HEK293 (cell line): Measurements from ENCODE around the gene VAMP8.
"Not testable (repeated sequence)": the region's sequence is repeated elsewhere in the genome, so short reads cannot be mapped to it uniquely, and the experiment has no call there.

Source experiments
- CTCF ChIA-PET: fragments of 350-600 bp; formaldehyde crosslinking; extraction: SDS; loops from one replicate; lab custom pipeline; 2021; ENCODE audit warnings: antibody characterized with exemption; lab: Yijun Ruan, JAX
- POLR2A ChIA-PET: fragments of 300-600 bp; formaldehyde crosslinking; extraction: SDS; loops from one replicate; lab custom pipeline; 2020; ENCODE audit warnings: antibody characterized with exemption, inconsistent platforms; lab: Yijun Ruan, JAX
- H3K27ac ChIP-seq: fragments of 200-500 bp; sonication (Bioruptor generic); 2 replicates; pipeline ENCODE4 v1.5.1; 2014; ENCODE audit warnings: low read depth, low read length, control low read depth, inconsistent platforms; ENCODE audit errors: extremely low read depth
- H3K36me3 ChIP-seq, 2 experiments: fragments of 200-500 bp in 1 of 2; sonication (Bioruptor generic) in 1 of 2; 1 replicate in 1 of 2; 2 replicates in 1 of 2; pipeline ENCODE4 v1.5.1; 2014 to 2017; ENCODE audit warnings: inconsistent platforms in 2 of 2, low read length in 2 of 2; ENCODE audit not compliant: control insufficient read depth in 2 of 2, insufficient read depth in 1 of 2
- H3K4me1 ChIP-seq: fragments of 200-500 bp; sonication (Bioruptor generic); 2 replicates; pipeline ENCODE4 v1.5.1; 2014; ENCODE audit warnings: mild to moderate bottlenecking, low read length, inconsistent platforms; ENCODE audit not compliant: control insufficient read depth, insufficient read depth
- H3K4me3 ChIP-seq: 2 replicates; pipeline ENCODE4 v1.5.1; 2011; ENCODE audit warnings: low read depth, mild to moderate bottlenecking, control low read depth, low read length, moderate library complexity
- H3K9me3 ChIP-seq: fragments of 200-500 bp; sonication (Bioruptor generic); 2 replicates; pipeline ENCODE4 v1.5.1; 2014; ENCODE audit warnings: low read depth, low read length, inconsistent platforms; ENCODE audit not compliant: control insufficient read depth, insufficient read depth
- EGR2 ChIP-seq: fragments of 450-650 bp; formaldehyde crosslinking; IDR thresholded peaks from 2 replicates; pipeline ENCODE4 v1.5.1; 2016; ENCODE audit warnings: low read depth, missing biosample characterization, missing genetic modification characterization
- GLIS1 ChIP-seq: fragments of 450-650 bp; formaldehyde crosslinking; IDR thresholded peaks from 2 replicates; pipeline ENCODE4 v1.5.1; 2016; ENCODE audit warnings: missing biosample characterization, missing genetic modification characterization
- KLF17 ChIP-seq: fragments of 450-650 bp; formaldehyde crosslinking; IDR thresholded peaks from 2 replicates; pipeline ENCODE4 v1.5.1; 2016; ENCODE audit warnings: missing biosample characterization, missing genetic modification characterization
- MYNN ChIP-seq: fragments of 450-650 bp; formaldehyde crosslinking; IDR thresholded peaks from 2 replicates; pipeline ENCODE4 v1.5.1; 2016; ENCODE audit warnings: missing biosample characterization, missing genetic modification characterization, borderline replicate concordance
- PATZ1 ChIP-seq: fragments of 450-650 bp; formaldehyde crosslinking; IDR thresholded peaks from 2 replicates; pipeline ENCODE4 v1.5.1; 2016; ENCODE audit warnings: missing biosample characterization, missing genetic modification characterization
- PRDM1 ChIP-seq: fragments of 450-650 bp; formaldehyde crosslinking; IDR thresholded peaks from 2 replicates; pipeline ENCODE4; 2016; ENCODE audit warnings: missing biosample characterization, missing genetic modification characterization
- SCRT1 ChIP-seq: fragments of 450-650 bp; formaldehyde crosslinking; IDR thresholded peaks from 2 replicates; pipeline ENCODE4 v1.5.1; 2016; ENCODE audit warnings: missing biosample characterization, missing genetic modification characterization, borderline replicate concordance
- SCRT2 ChIP-seq: fragments of 450-650 bp; formaldehyde crosslinking; IDR thresholded peaks from 2 replicates; pipeline ENCODE4 v1.5.1; 2016; ENCODE audit warnings: missing biosample characterization, missing genetic modification characterization
- SP7 ChIP-seq: fragments of 450-650 bp; formaldehyde crosslinking; IDR thresholded peaks from 2 replicates; pipeline ENCODE4 v1.5.1; 2016; ENCODE audit warnings: missing biosample characterization, missing genetic modification characterization
- ZIC2 ChIP-seq: fragments of 450-650 bp; formaldehyde crosslinking; IDR thresholded peaks from 2 replicates; pipeline ENCODE4 v1.5.1; 2016; ENCODE audit warnings: missing biosample characterization, missing genetic modification characterization
- ZNF112 ChIP-seq: fragments of 450-650 bp; formaldehyde crosslinking; IDR thresholded peaks from 2 replicates; pipeline ENCODE4 v1.5.0; 2017; ENCODE audit warnings: missing biosample characterization, missing genetic modification characterization
- ZNF121 ChIP-seq: fragments of 450-650 bp; formaldehyde crosslinking; IDR thresholded peaks from 2 replicates; pipeline ENCODE4 v1.5.1; 2016; ENCODE audit warnings: missing biosample characterization, missing genetic modification characterization
- ZNF324 ChIP-seq: fragments of 450-650 bp; formaldehyde crosslinking; IDR thresholded peaks from 2 replicates; pipeline ENCODE4 v1.5.1; 2016; ENCODE audit warnings: missing biosample characterization, missing genetic modification characterization
- ZNF341 ChIP-seq: fragments of 450-650 bp; formaldehyde crosslinking; IDR thresholded peaks from 2 replicates; pipeline ENCODE4; 2016; ENCODE audit warnings: low read depth, missing biosample characterization, missing genetic modification characterization
- ZNF354C ChIP-seq: fragments of 450-650 bp; formaldehyde crosslinking; IDR thresholded peaks from 2 replicates; pipeline ENCODE4 v1.5.1; 2016; ENCODE audit warnings: missing biosample characterization, missing genetic modification characterization, low read depth, borderline replicate concordance
- ZNF37A ChIP-seq: fragments of 450-650 bp; IDR thresholded peaks from 2 replicates; pipeline ENCODE4 v1.5.1; 2018; ENCODE audit warnings: missing biosample characterization, missing genetic modification characterization
- ZNF433 ChIP-seq: fragments of 450-650 bp; formaldehyde crosslinking; IDR thresholded peaks from 2 replicates; pipeline ENCODE4 v1.5.1; 2016; ENCODE audit warnings: missing biosample characterization, missing genetic modification characterization, low read depth
- ZNF530 ChIP-seq: fragments of 450-650 bp; formaldehyde crosslinking; IDR thresholded peaks from 2 replicates; pipeline ENCODE4 v1.5.1; 2016; ENCODE audit warnings: low read depth, missing biosample characterization, missing genetic modification characterization
- ZNF664 ChIP-seq: fragments of 450-650 bp; formaldehyde crosslinking; IDR thresholded peaks from 2 replicates; pipeline ENCODE4 v1.5.1; 2016; ENCODE audit warnings: missing biosample characterization, missing genetic modification characterization
- ZNF670 ChIP-seq: fragments of 450-650 bp; formaldehyde crosslinking; IDR thresholded peaks from 2 replicates; pipeline ENCODE4 v1.5.1; 2016; ENCODE audit warnings: missing biosample characterization, missing genetic modification characterization, low read depth
- TF ChIP-seq, protein P1 (sequence below): fragments of 450-650 bp; formaldehyde crosslinking; IDR thresholded peaks from 2 replicates; pipeline ENCODE4 v1.5.1; 2017; ENCODE audit warnings: missing biosample characterization, missing genetic modification characterization

Gene VAMP8

DNA sequence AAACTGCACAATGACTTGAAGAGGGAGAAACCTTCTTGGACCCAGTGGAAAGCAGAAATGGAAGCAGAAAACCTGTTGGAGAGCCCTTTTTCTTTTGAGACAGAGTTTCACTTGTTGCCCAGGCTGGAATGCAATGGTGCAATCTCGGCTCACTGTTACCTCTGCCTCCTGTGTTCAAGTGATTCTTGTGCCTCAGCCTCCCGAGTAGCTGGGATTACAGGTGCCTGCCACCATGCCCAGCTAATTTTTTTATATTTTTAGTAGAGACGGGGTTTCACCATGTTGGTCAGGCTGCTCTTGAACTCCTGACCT is 26.7 kb downstream of the VAMP8 start:
- peaks cover 3 to 33% of the 10 kb centered on the region in 2 experiments for H3K36me3 ChIP-seq
- H3K27ac ChIP-seq, H3K4me1 ChIP-seq, H3K4me3 ChIP-seq, H3K9me3 ChIP-seq: not testable (repeated sequence)
- POLR2A ChIA-PET, result interaction anchor here (1.3 to 4.7 kb wide), 7 partner anchors 8 to 65 kb away, joined by 4 to 43 read pairs (median 14); partner anchors contain the start of genes C2orf68, GGCX, MAT2A and RNF181
- CTCF ChIA-PET, result interaction anchor here (0.6 to 1.1 kb wide), 2 partner anchors 24 to 36 kb away, joined by 3 read pairs; no protein-coding TSS in a partner anchor
- TF ChIP-seq SCRT2 (tag by site-specific recombination), result peak; percentile 98
- peak; percentile 86 for TF ChIP-seq SCRT1 (tag by site-specific recombination)
- TF ChIP-seq PRDM1 (tag by site-specific recombination), result peak; percentile 51; the same call in 1 of the 2 replicates

DNA sequence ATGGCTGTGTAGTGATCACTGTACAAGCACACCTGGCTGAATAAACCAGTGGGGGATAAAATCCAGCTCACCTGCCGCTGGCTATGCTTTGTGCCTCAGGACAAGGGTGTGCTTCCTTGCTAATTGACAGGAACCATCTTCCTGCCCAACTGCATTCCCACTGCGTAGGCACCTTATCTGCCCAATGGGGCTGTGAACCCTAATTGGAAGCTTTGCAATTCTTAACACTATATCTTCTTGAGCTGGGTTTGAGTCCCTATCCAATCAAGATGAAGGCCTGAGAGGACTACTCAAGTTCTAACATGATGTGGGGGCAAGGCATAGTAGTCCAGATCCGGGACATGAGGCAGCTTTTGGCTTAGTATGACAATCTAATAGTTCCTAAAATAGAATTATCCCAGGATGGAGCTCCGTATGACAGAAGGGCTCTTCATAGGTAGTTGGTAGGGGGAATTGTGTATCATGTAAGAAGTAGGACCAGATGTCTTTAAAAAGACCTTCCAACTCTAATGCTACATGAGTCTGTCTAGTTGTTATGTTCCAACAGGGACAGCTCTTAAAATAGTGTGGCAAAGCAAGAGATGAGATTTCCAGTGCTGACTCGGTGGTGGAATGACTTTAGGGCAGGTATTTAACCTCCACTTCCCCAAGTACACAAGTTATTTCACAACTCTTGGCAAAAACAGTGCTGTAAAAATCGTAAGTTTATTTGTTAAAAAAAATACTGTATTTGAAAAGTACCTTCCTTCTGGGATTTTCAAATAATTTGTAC is 27.4 kb downstream of the VAMP8 start:
- ChIA-PET POLR2A (interaction anchor here (0.7 to 4.7 kb wide), 7 partner anchors 9 to 65 kb away, joined by 3 to 43 read pairs (median 6); partner anchors contain the start of genes GGCX, RNF181 and USP39), CTCF (interaction anchor here (1.3 kb wide), 2 partner anchors 8 to 10 kb away, joined by 3 to 5 read pairs; no protein-coding TSS in a partner anchor)
- H3K4me3 ChIP-seq, result no peak overlapping the region
- H3K36me3 ChIP-seq, result peaks cover 3 to 32% of the 10 kb centered on the region in 2 experiments; a peak in 2 of 3 replicates
- H3K27ac ChIP-seq, result no peak overlapping the region
- H3K9me3 ChIP-seq, result no peaks in the 10 kb centered on the region
- H3K4me1 ChIP-seq, result peaks cover 9% of the 10 kb centered on the region
- TF ChIP-seq MYNN (tag by site-specific recombination), result no peak
- no peak for TF ChIP-seq ZNF37A (tag by site-specific recombination)
- TF ChIP-seq ZNF121 (tag by site-specific recombination), result no peak
- no peak for TF ChIP-seq ZNF670
- TF ChIP-seq ZNF324 (tag by site-specific recombination), result no peak
- TF ChIP-seq ZNF433 (tag by site-specific recombination), result no peak
- TF ChIP-seq GLIS1, result no peak
- no peak for TF ChIP-seq ZNF530
- no peak for TF ChIP-seq PATZ1 (tag by site-specific recombination)
- TF ChIP-seq ZNF664, result no peak
- TF ChIP-seq, all 188 proteins: peak for 0

- H3K4me1 ChIP-seq, result peaks cover 9% of the 10 kb centered on the region
- no peaks in the 10 kb centered on the region for H3K9me3 ChIP-seq
- H3K4me3 ChIP-seq, result no peak overlapping the region
- no peak overlapping the region for H3K27ac ChIP-seq
- ChIA-PET POLR2A (interaction anchor here (0.9 to 4.7 kb wide), 8 partner anchors 10 to 67 kb away, joined by 3 to 43 read pairs (median 5); partner anchors contain the start of genes GGCX, MAT2A, RNF181 and USP39), CTCF (interaction anchor here (0.6 to 1.3 kb wide), 4 partner anchors 9 to 186 kb away, joined by 3 to 5 read pairs (median 4); no protein-coding TSS in a partner anchor)
- H3K36me3 ChIP-seq, result peaks cover 8 to 32% of the 10 kb centered on the region in 2 experiments; a peak in 2 of 3 replicates
- no peak for TF ChIP-seq ZNF341 (tag by site-specific recombination)
- no peak for TF ChIP-seq ZNF112 (tag by site-specific recombination)
- TF ChIP-seq, protein P1, sequence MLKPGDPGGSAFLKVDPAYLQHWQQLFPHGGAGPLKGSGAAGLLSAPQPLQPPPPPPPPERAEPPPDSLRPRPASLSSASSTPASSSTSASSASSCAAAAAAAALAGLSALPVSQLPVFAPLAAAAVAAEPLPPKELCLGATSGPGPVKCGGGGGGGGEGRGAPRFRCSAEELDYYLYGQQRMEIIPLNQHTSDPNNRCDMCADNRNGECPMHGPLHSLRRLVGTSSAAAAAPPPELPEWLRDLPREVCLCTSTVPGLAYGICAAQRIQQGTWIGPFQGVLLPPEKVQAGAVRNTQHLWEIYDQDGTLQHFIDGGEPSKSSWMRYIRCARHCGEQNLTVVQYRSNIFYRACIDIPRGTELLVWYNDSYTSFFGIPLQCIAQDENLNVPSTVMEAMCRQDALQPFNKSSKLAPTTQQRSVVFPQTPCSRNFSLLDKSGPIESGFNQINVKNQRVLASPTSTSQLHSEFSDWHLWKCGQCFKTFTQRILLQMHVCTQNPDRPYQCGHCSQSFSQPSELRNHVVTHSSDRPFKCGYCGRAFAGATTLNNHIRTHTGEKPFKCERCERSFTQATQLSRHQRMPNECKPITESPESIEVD (tag by site-specific recombination), result 0 out of 2 replicates have a peak, but pooled peaks have one; percentile 36
- TF ChIP-seq MYNN (tag by site-specific recombination), result peak; percentile 52; the same call in 1 of the 2 replicates
- no peak; the same call in 1 of the 2 replicates for TF ChIP-seq PRDM1 (tag by site-specific recombination)
- TF ChIP-seq ZNF433 (tag by site-specific recombination), result no peak
- TF ChIP-seq ZNF354C (tag by site-specific recombination), result no peak
- TF ChIP-seq EGR2 (tag by site-specific recombination), result no peak
- TF ChIP-seq KLF17 (tag by site-specific recombination), result no peak
- no peak for TF ChIP-seq SP7 (tag by site-specific recombination)
- no peak for TF ChIP-seq ZIC2 (tag by site-specific recombination)
Observed at GRCh38 chr2:85605406-85606115, 28.2 kb downstream of the VAMP8 start.
